Measurements from ENCODE around the gene SASH1.
"Not testable (repeated sequence)": the region's sequence is repeated elsewhere in the genome, so short reads cannot be mapped to it uniquely, and the experiment has no call there.

SASH1 gene

DNA sequence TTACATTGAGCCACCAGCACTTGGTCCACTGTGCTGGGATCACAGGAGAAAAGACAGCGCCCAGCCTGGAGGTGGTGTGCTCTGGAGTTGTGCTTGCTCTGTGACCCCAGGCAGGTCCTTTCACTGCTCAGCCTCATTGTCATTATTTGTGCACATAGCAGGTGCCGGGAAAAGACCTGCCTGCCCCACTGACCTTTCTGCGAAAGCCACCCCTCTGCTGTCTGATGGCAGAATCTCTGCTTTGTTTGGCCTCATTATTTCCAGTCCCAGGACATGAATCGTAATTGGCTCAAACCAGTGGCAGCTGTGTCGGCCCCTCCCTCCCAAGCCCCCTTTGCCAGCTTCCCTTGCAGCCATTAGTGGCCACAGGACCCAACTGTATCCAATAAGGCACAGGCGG, 219.0 kb downstream of the SASH1 start:
- DNase-seq: no peak

DNA sequence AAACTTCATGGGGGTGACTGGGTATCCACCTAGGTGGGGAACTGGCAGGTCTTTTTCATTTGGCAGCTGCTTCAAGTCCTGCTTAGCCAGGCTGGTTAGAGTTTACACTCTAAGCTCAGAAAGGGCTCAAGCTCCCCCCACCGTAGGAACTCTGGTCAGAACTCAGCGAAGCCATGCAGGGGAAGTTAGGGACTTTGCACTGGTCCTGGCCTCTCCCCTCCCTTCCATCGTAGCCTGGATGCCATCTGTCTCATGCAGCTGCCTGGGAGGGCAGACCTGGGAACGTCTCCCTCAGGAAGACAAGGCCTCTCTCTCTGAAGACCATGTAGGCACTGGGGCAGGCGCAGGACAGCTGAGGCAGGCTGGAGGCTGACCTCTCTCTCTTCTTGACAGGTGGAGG, 220.4 kb downstream of the SASH1 start:
- DNase-seq: no peak

DNA sequence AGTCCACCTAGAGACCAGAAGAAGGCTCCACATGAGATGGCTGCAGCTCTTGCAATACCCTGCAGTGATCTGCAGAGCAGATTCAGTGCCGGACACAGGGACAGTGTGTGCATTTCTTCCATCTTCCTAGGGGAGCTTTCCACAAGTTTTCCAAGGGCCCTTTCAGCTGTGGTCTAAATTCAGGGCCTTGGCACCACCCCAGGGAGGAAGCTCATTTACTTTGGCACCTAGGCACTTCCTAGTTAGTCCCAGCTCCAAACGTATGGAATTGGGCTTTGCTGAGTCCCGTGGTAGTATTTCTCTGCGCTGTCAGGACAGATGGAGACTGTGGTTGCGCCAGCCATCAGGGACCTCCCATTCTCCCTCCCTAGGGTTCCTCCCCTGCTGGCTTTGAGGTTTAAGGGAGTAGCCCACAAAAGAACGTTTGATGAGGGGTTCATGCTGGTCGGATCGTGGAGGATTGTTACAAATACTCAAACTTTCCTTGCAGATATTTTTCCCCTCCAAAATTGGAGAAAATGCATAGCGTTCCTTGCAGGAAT, 221.9 kb downstream of the SASH1 start:
- DNase-seq: no peak

DNA sequence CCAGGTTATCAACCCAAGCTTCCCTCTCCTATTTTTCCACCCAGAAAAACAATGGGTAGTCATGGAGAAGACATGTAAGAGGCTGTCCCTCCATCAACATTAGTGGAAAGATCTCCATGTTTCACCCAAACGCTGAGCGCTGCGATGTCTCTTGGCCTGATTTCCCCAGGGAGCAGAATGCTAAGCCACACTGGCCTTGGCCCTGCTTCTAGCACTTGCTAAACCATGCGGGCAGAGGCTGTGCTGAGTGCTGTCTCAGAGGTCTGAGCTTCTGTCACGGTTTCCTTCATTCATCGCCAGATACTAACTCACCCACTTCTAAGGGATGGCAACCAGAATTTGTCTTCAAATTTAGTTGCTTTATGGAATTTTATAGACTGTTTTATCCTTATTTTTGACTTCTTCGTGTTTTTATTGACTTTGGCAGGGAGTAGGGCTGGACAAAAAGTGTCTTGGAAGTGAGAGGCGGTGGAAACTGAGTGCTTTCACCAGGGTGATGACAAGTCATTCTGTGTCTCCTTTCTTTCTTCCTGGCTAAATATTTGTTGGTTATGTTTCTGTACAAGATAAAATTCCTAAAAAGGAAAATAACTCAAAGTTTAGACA, 222.8 kb downstream of the SASH1 start:
- DNase-seq: no peak

DNA sequence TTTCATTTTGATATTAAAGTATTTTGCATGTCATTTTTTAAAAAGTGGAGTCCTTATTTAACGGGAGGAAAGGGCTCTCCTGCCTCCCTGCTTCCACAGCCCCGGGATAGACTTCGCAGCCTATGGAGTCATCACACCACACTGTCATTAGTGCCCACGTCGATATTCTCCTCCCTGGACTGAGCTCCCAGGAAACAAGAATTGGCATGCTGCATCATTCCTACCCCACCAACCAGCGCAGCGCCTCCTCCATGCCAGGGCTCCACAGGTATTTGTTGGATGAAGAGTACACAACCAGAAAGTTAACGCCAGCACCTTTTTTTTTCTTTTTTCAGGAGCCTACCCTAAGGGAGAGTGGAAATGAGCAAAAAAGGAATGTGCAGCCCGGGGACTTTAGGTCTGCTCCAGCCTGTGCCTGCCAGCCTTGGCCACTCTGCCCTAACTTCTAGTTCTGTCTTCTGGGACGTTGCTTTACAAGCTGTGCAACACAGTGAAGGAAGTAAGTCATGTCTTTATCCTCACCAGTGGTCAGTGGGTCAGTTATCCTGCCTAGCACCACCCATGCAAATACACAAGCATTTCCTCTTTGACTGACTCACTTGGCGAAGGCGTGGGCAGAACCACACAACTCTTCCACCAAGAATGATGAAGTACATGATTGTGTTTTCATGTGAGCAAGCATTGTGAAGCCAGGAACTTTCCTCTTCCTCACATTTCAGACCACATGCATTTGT, 223.5 kb downstream of the SASH1 start:
- DNase-seq: peak; percentile 93

DNA sequence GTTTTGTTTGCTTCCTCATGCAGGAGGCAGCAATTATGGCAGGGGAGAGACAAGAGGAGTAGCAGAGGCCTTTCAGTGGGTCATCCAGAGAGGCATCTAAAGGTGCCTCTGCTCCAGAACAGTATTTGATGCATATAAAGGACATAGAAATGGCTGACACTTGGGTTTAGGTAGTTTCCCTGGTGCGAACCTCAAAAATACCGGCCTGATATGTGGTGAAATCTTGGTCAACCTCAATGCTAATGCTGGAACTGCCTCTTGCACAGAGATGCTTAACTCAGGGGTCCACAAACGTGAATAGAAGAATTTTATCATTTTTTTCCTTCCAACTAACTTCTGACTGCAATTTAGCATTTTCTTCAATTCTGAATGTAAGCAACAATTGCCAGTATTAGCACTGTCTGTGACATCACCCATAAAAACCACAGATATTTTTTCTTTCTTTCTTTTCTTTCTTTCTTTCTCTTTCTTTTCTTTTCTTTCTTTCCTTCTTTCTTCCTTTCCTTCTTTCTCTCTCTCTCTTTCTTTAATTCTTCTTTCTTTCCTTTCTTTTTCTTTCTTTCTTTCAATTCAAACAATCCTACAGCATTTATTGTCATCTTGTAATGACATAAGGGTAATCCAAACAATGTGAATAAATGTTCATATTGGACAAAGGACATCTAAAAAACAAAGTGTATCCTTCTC, 224.2 kb downstream of the SASH1 start:
- no peak for DNase-seq

DNA sequence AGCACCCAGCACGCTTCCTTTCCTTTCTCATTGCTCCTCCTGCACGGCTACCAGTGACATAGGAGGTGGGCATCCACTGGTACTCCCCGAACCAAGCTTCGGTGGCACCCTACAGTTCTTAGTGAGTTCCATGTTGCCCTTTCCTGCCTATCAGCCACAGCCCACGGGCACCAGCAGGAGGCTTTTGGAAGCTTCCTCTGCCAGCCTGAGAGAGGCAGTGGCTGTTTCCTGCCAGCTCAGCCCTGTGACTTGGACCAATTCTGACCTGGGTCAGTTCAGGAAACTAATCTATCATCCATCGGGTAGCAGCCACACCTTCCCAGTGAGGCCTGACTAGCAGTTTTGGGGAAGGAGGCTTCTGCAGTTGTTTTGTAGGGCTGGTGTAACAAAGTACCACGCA, 227.8 kb downstream of the SASH1 start:
- no peak for DNase-seq

DNA sequence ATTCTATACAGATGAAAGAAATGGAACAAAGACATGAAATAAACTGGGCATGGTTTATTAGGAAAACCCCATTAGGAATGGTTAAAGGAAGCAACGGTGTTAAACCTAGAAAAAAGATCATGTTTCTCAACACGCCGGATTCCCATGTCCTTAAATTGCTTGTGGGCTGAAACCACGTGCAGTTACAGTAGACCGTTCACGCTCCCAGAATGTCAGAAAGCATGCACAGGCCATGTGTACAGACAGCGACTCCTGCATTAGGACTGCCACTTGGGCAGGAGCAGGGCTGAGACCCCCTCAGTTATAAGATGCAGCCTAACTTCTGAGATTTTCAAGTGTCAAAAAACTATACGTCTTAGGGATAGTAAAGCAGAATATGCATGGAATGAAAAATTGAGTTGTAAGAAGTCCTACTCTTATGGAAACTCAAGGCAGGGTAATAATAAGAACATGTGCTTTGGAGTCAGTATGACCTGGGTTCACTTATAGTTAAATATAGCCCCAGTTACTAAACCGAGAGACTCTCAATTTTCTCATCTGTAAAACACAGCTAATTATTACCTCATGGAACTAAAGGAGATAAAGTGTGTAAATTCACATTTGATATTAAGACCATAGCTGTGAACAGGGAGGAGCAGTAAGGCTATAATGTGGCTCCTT, 230.2 kb downstream of the SASH1 start:
- no peak for DNase-seq

DNA sequence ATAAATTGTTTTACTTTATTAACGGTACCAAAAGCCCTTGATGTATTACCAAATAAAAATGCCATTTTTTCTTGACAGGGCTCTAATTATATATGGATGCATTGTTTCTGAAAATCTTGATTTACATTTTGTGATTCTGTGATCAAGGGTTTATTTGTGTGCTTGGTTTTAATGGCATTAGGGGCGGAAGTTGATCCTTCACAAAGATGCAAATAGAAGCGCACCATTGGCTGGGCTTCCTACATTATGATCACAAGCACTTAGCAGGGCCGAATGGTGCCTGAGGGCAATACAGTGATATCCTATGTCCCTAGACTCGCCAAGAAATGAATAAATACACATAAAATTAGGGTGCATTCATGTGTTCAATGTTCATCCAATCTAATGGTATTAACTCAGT, 231.3 kb downstream of the SASH1 start:
- no peak for DNase-seq

DNA sequence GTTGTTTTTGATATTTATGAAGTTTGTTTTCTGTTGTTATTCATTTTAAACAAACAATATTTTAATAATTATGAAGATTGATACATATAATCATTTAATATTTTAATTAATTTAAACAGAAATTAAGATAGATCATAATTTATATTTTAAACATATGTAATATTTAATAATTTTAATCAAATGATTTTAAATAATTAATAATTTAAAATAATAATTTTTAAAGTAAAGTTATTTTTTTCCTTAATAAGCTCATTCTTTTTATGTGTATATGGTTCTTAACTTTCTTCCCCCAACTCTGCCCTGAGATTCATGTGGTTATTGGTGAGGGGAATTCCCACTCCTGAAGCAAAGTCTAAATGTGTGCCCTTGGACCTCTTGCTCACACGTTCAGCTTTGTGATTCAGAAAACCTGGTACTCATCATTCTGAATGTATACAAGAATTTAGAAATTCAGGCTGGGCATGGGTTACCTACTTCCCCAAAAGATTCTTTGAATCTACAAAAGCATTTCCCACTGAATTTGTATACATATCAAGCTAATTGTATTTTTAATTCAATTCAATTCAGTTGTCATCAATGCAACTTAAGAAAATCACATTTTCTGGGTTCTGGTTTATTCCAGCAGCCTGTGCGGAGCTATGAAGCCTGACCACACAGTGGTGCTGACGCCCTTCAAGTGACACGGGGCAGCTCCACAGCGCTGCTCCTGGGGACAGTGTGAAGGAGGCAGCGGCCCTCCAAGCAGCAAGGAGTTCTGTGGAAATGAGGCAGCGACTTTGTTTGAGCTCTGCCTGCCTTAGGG, 235.2 kb downstream of the SASH1 start:
- DNase-seq: peak; percentile 73

DNA sequence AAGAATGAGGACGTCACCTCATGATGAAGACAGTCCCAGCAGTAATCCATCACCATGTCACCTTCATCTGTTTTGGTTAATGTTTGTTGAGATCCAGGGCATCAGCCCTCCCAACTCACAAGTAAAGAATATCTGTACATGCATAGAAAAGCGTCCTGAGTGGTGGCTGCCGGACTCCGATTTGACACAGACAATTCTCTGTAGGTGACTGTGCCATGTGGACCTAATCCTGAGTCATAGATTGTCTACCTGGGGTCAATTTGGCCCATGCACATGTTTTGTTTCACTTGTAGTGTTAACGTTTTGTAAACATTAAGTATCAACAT, 235.8 kb downstream of the SASH1 start:
- DNase-seq: no peak

DNA sequence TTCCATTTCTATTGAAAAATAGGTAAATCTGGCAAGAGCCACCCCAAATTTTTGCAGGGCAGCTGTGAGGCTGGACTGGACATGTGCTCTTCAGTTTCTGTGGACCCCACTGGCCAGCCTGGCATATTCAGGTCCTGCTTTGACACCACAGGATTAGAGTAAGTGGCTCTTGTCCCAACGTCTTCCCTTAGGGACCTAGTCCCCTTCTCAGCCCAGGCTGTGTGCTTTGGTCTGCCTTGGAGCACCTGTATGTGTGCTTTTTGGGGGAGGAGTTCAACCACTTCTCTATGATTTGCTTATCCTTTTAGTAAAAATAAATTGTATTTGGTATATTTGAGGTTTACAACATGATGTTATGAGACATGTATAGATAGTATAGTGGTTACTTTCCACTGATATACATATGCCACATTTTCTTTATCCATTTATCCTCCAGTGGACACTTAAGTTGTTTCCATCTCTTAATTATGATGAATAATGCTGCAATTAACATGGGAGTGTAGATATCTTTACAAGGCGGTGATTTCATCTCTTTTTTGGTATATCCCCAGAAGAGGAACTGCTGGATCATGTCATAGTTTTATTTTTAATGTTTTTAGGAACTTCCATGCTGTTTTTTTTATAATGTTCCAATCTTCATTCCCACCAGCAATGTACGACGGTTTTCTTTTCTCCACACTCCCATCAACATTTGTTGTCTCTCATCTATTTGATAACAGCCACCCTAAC, 236.4 kb downstream of the SASH1 start:
- no peak for DNase-seq

DNA sequence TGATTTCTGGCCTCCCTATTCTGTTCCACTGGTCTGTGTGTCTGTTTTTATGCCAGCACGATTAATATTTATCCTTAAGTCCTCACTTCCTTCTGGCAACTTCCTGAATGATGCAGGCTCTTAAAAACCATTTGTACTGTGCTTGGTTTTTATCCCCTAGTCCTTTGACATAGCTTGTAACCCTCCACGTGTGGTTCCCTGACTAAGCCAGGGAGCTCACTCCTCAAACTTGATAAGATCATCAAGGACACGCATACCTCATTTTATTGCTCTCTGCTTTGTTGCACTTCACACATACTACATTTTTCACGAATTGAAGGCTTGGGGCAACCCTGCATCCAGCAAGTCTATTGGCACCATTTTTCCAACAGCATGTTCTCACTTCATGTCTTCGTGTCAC, 237.8 kb downstream of the SASH1 start:
- no peak for DNase-seq

DNA sequence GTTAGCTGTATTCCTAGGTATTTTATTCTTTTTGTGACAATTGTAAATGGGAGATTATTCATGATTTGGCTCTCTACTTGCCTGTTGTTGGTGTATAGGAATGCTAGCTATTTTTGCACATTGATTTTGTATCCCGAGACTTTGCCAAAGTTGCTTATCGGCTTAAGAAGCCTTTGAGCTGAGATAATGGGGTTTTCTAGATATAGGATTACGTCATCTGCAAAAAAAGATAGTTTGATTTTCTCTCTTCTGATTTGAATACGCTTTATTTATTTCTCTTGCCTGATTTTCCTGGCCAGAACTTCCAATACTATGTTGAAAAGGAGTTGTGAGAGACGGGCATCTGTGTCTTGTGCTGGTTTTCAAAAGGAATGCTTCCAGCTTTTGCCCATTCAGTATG, 241.0 kb downstream of the SASH1 start:
- DNase-seq: no peak

DNA sequence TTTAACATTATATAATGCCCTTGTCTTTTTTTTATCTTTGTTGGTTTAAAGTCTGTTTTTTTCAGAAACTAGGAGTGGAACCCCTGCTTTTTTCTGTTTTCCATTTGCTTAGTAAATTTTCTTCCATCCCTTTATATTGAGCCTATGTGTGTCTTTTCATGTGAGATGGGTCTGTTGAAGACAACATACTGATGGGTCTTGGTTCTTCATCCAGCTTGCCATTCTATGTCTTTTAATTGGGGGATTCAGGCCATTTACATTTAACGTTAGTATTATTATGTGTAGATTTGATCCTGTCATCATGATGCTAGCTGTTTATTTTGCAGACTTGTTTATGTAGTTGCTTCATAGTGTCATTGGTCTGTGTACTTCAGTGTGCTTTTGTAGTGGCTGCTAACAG, 243.0 kb downstream of the SASH1 start:
- not testable (repeated sequence) for DNase-seq

DNA sequence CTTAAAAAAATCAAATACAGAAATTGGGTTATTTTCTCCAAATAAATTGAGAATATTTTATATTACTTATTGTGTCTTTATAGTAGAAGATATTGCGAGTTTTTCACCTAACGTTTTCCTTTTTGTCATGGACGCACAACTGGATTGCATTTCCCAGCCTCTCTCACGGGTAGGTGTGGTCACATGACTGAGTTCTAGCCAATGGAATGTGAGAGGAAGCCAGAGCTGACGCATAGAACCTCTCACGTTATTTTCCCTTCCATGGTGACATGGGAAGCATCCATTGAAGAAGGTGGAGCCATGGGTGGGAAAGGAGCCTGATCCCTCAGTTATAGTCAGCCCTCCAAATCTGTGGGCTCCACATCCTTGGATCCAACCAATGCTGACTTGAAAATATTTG, 248.2 kb downstream of the SASH1 start:
- DNase-seq: no peak

DNA sequence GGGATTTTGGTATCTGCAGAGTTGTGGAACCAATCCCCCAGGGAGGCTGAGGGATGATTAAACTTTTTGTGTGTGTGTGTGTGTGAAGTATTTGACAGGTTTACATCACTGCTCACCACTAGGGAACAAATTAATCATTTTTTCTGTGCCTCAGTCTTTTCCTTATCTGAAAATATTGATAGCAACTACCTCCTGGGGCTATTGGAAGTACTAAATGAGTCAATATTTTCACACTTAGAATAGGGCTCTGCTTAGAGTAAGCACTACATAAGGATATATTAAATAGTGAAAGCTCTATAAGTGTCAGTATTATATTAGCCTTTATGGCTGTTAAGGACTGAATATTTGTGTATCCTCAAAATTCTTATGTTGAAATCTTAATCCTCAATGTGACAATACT, 249.0 kb downstream of the SASH1 start:
- no peak for DNase-seq

DNA sequence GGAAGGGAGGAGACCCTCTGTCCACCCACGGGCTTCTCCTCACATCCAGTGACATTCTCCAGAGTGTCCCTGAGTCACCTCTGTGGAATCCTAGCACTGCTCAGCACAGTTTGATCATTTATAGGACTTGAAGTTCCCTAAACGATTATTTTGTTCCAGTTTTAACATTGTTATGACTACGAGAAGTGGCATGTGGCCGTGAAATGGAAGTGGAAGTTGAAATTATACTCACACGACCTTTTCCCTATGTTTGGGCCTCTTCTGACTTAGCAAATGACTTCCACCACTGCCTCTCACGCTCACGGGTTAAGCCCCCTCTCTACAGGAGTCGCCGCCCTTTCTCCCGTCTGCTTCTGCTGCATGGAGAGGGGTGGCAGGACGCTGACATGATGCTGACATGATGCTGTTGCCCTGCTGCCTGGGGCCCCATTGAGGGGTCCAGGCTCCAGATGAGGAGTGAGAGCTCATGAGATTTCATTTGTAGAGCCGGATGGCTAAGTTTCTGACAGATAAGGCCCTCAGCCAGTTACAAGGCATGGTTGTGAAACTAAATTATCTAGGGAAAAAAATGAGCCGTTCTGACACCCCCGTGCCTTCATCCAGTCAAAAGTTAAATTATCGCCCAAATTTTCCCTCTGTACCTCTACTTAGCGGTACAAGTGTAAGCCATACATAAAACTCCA, 250.6 kb downstream of the SASH1 start:
- peak; percentile 51 for DNase-seq

DNA sequence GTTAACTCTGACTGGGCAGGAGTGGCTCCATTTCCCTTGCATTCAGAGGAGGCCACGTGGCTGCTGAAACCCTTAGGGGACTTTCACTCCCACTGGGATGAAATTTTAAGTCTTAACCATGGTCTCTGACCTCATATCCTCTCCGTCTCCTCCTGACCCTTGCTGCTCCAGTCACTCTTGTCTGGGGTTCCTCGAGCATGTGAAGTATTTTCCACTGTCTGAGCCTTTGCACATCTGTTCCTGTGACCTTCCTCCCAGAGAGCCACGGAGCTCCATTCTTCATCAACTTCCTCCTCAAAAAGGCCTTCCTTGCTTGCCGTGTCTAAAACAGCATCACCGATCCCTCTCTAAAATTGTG, 251.2 kb downstream of the SASH1 start:
- no peak for DNase-seq

DNA sequence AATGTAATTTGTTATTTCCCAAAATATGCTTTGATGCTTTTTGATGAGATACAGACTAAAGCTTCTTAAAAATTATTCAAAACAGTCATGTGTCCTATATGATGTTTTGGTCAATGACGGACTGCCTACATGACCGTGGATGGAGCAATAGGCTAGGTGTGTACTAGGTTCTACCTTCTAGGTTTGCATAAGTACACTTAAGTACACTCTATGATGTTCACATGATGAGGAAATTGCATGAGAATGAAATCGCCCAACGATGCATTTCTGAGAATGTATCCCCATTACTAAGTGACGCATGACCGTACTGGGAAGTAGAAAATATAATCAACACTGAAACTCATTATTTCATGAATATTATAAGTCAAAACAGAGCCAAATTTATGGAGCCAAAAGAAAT, 252.9 kb downstream of the SASH1 start:
- DNase-seq: no peak

DNA sequence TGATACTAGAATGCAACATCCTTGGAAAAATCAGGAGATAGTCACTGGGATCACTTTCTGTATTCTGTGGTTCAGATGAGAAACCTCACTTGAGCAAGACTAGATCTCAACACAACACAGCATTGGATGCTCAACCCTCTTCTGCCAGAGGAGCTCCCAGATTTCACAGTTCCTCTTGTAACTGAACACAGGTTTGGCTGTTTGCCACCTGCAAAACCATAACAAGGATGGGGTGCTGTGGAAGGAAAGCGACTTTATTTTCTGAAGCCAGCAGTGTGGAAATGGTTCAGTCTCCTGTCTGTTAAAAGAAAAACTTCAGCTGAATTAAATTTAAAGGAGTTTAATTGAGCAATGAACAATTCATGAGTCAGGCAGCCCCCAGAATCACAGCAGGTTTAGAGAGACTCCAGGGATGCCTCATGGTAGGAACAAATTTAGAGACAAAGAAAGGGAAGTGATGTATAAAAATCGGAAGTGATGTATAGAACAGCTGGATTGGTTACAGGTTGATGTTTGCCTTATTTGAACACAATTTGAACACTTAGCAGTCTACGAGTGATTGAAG, 254.3 kb downstream of the SASH1 start:
- no peak for DNase-seq
